ENCODE measurements around the gene DOCK3. TPM values are rescaled to one million over a fixed set of nuclear protein-coding genes. Genes with fewer than 3 reads are reported as not detected.

DOCK3 gene
- total and polyA plus RNA-seq, 4 donors: 0.01 to 0.08 (median 0.06) TPM; not detected in 1

- no peak overlapping the region for H3K4me3 ChIP-seq (ENCODE audit: low read depth in 1 of 3, low read length in 3 of 3)
- no peaks in the 10 kb centered on the region for H3K9me3 ChIP-seq (ENCODE audit: control insufficient read depth in 4 of 4, low read length in 3 of 4)
- H3K9ac ChIP-seq (ENCODE audit: low read depth in 1 of 2, low read length in 2 of 2): no peak overlapping the region
- no peak for DNase-seq (ENCODE audit: low spot score)
- H3K27me3 ChIP-seq (ENCODE audit: control insufficient read depth in 4 of 4, insufficient read depth in 4 of 4, low read length in 3 of 4): no peaks in the 10 kb centered on the region
- H3K36me3 ChIP-seq (ENCODE audit: control insufficient read depth in 4 of 4, insufficient read depth in 3 of 4, low read depth in 1 of 4, low read length in 3 of 4): peaks cover 1 to 32% (median 21%) of the 10 kb centered on the region in 4 donors
- no peaks in the 10 kb centered on the region for H3K4me1 ChIP-seq (ENCODE audit: control insufficient read depth in 4 of 4, insufficient read depth in 4 of 4, low read length in 3 of 4)
- TF ChIP-seq RAD21 (IDR thresholded peaks at IDR 0.05) (no peak), TAF1 (conservative IDR thresholded peaks at IDR 0.05) (no peak), ZBTB33 (IDR thresholded peaks at IDR 0.05) (no peak), FOXA1 (IDR thresholded peaks at IDR 0.05) (no peak), RXRA (IDR thresholded peaks at IDR 0.05) (no peak), FOXA2 (IDR thresholded peaks at IDR 0.05) (no peak), NR2F2 (IDR thresholded peaks at IDR 0.05) (no peak), HNF4G (IDR thresholded peaks at IDR 0.05) (no peak), SP1 (IDR thresholded peaks at IDR 0.05) (no peak), JUND (IDR thresholded peaks at IDR 0.05) (no peak), ATF3 (IDR thresholded peaks at IDR 0.05) (no peak), HNF4A (conservative IDR thresholded peaks at IDR 0.05) (no peak), GABPA (IDR thresholded peaks at IDR 0.05 in 1 of 2, conservative IDR thresholded peaks at IDR 0.05 in 1 of 2) (no peak), EGR1 (IDR thresholded peaks at IDR 0.05; ENCODE audit: low read depth in 2 of 2) (no peak)
- TF ChIP-seq, protein P1, sequence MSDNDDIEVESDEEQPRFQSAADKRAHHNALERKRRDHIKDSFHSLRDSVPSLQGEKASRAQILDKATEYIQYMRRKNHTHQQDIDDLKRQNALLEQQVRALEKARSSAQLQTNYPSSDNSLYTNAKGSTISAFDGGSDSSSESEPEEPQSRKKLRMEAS (IDR thresholded peaks at IDR 0.05): no peak
- TF ChIP-seq, protein P2, sequence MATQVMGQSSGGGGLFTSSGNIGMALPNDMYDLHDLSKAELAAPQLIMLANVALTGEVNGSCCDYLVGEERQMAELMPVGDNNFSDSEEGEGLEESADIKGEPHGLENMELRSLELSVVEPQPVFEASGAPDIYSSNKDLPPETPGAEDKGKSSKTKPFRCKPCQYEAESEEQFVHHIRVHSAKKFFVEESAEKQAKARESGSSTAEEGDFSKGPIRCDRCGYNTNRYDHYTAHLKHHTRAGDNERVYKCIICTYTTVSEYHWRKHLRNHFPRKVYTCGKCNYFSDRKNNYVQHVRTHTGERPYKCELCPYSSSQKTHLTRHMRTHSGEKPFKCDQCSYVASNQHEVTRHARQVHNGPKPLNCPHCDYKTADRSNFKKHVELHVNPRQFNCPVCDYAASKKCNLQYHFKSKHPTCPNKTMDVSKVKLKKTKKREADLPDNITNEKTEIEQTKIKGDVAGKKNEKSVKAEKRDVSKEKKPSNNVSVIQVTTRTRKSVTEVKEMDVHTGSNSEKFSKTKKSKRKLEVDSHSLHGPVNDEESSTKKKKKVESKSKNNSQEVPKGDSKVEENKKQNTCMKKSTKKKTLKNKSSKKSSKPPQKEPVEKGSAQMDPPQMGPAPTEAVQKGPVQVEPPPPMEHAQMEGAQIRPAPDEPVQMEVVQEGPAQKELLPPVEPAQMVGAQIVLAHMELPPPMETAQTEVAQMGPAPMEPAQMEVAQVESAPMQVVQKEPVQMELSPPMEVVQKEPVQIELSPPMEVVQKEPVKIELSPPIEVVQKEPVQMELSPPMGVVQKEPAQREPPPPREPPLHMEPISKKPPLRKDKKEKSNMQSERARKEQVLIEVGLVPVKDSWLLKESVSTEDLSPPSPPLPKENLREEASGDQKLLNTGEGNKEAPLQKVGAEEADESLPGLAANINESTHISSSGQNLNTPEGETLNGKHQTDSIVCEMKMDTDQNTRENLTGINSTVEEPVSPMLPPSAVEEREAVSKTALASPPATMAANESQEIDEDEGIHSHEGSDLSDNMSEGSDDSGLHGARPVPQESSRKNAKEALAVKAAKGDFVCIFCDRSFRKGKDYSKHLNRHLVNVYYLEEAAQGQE (IDR thresholded peaks at IDR 0.05): no peak
- TF ChIP-seq, protein P3, sequence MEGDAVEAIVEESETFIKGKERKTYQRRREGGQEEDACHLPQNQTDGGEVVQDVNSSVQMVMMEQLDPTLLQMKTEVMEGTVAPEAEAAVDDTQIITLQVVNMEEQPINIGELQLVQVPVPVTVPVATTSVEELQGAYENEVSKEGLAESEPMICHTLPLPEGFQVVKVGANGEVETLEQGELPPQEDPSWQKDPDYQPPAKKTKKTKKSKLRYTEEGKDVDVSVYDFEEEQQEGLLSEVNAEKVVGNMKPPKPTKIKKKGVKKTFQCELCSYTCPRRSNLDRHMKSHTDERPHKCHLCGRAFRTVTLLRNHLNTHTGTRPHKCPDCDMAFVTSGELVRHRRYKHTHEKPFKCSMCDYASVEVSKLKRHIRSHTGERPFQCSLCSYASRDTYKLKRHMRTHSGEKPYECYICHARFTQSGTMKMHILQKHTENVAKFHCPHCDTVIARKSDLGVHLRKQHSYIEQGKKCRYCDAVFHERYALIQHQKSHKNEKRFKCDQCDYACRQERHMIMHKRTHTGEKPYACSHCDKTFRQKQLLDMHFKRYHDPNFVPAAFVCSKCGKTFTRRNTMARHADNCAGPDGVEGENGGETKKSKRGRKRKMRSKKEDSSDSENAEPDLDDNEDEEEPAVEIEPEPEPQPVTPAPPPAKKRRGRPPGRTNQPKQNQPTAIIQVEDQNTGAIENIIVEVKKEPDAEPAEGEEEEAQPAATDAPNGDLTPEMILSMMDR (IDR thresholded peaks at IDR 0.05; ENCODE audit: low read depth, low read length, missing input control): no peak
- H3K27ac ChIP-seq (ENCODE audit: low read depth in 1 of 2, low read length in 2 of 2): no peak overlapping the region
Measured at GRCh38 chr3:51403675-51404074, 728.9 kb downstream of the DOCK3 start.

- no peaks in the 10 kb centered on the region for H3K4me1 ChIP-seq (ENCODE audit: control insufficient read depth in 4 of 4, insufficient read depth in 4 of 4, low read length in 3 of 4)
- WGBS: 93% methylated on average over 2 of the region's 2 CpGs
- TF ChIP-seq HNF4A (conservative IDR thresholded peaks at IDR 0.05) (no peak), YY1 (IDR thresholded peaks at IDR 0.05) (no peak), SP1 (IDR thresholded peaks at IDR 0.05) (no peak), RXRA (IDR thresholded peaks at IDR 0.05) (no peak), EGR1 (IDR thresholded peaks at IDR 0.05; ENCODE audit: low read depth in 2 of 2) (no peak), FOXA2 (IDR thresholded peaks at IDR 0.05) (no peak), TAF1 (conservative IDR thresholded peaks at IDR 0.05) (no peak), FOXA1 (IDR thresholded peaks at IDR 0.05) (no peak), HNF4G (IDR thresholded peaks at IDR 0.05) (no peak), ZBTB33 (IDR thresholded peaks at IDR 0.05) (no peak)
- TF ChIP-seq, protein P2 (IDR thresholded peaks at IDR 0.05): no peak
Measured at GRCh38 chr3:51408021-51408420, 733.3 kb downstream of the DOCK3 start.

More at GRCh38 chr3:51408021-51408420, 733.3 kb downstream of the DOCK3 start:
- DNase-seq (ENCODE audit: low spot score): no peak
- no peak overlapping the region for H3K4me3 ChIP-seq (ENCODE audit: low read depth in 1 of 3, low read length in 3 of 3)
- H3K27ac ChIP-seq (ENCODE audit: low read depth in 1 of 2, low read length in 2 of 2): no peak overlapping the region
- H3K27me3 ChIP-seq (ENCODE audit: control insufficient read depth in 4 of 4, insufficient read depth in 4 of 4, low read length in 3 of 4): no peaks in the 10 kb centered on the region
- no peaks in the 10 kb centered on the region for H3K9me3 ChIP-seq (ENCODE audit: control insufficient read depth in 4 of 4, low read length in 3 of 4)
- H3K9ac ChIP-seq (ENCODE audit: low read depth in 1 of 2, low read length in 2 of 2): no peak overlapping the region
- peaks cover 3 to 45% (median 34%) of the 10 kb centered on the region in 4 donors for H3K36me3 ChIP-seq (ENCODE audit: control insufficient read depth in 4 of 4, insufficient read depth in 3 of 4, low read depth in 1 of 4, low read length in 3 of 4)

Data from liver (tissue), 9 donors.